HUES48 (cell line): ENCODE measurements around the gene MTG1.
"Not testable (repeated sequence)": the region's sequence is repeated elsewhere in the genome, so short reads cannot be mapped to it uniquely, and the experiment has no call there.

Experiments
- H3K27ac ChIP-seq: one replicate; pipeline ENCODE4 v1.7.0; 2013; ENCODE audit warnings: low read depth, low read length, inconsistent platforms
- H3K27me3 ChIP-seq: 2 replicates; pipeline ENCODE4 v1.6.1; 2013; ENCODE audit warnings: mild to moderate bottlenecking, low read length; ENCODE audit not compliant: control insufficient read depth, insufficient read depth
- H3K36me3 ChIP-seq: 2 replicates; pipeline ENCODE4 v1.6.1; 2013; ENCODE audit warnings: low read length; ENCODE audit not compliant: control insufficient read depth, insufficient read depth
- H3K4me1 ChIP-seq: 2 replicates; pipeline ENCODE4 v1.6.1; 2013; ENCODE audit warnings: mild to moderate bottlenecking, low read length; ENCODE audit not compliant: control insufficient read depth, insufficient read depth
- H3K4me3 ChIP-seq: 2 replicates; pipeline ENCODE4 v1.5.1; 2013; ENCODE audit warnings: mild to moderate bottlenecking, low read depth, low read length
- H3K9ac ChIP-seq: 2 replicates; pipeline ENCODE4 v1.6.1; 2013; ENCODE audit warnings: mild to moderate bottlenecking, low read depth, low read length, moderate library complexity
- H3K9me3 ChIP-seq: 2 replicates; pipeline ENCODE4 v1.6.1; 2013; ENCODE audit warnings: low read length; ENCODE audit not compliant: control insufficient read depth, insufficient read depth

Gene MTG1

DNA sequence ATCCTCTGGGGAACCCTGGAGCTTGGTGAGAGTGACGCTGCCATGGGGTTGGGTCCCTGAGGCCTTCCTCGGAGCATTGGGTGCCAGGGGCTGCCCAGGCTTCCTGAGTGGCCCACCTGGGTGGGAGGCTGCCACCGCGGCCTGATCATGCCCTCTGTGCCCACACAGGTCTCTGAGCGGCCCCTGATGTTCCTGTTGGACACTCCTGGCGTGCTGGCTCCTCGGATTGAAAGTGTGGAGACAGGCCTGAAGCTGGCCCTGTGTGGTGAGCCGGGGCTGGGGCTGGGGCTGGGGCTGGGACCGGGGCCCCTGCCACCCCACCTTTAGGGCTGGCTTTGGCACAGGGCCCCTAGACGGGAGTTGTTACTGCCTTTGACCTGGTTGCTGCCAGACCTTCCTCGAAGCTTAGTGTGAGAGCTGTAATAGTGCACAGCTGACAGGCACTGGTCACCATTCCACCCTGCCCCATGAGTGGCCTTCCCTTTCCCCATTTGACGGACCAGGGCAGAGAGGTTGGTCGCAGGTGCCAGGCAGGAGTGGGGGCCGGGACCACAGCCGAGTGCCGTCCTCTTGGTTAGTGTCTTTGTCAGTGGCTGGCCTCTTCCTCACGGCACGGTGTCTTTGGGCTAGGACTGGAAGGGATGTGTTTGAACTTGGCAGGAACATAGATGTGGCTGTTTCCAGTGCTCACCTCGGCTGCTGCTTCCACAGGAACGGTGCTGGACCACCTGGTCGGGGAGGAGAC is 8.2 kb downstream of the MTG1 start:
- no peaks in the 10 kb centered on the region for H3K27me3 ChIP-seq
- H3K9ac ChIP-seq = no peak overlapping the region
- H3K4me3 ChIP-seq = no peak overlapping the region
- no peaks in the 10 kb centered on the region for H3K4me1 ChIP-seq
- peaks cover 90% of the 10 kb centered on the region for H3K36me3 ChIP-seq
- no peaks in the 10 kb centered on the region for H3K9me3 ChIP-seq
- H3K27ac ChIP-seq = no peak overlapping the region

DNA sequence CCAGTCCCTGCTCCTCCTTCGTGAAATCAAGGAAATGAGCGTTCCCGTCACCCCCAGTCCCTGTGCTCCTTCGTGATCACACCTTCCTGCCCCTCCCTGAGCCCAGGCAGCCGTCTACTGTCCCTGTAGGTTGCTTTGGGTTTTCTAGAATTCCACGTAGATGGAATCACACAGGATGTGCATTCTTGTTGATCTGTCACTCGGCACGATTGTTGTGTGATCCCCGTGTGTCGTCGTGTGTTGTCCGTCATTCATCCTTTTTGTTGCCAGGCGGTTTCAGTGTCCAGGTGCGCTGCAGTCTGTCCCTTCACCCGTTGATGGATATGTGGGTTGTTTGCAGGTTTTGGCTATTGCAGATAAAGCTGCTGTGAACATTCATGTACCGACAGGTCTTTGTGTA is 9.4 kb downstream of the MTG1 start:
- H3K4me1 ChIP-seq = no peaks in the 10 kb centered on the region
- H3K36me3 ChIP-seq = peaks cover 91% of the 10 kb centered on the region
- no peaks in the 10 kb centered on the region for H3K27me3 ChIP-seq
- H3K9me3 ChIP-seq = no peaks in the 10 kb centered on the region
- no peak overlapping the region for H3K27ac ChIP-seq
- no peak overlapping the region for H3K4me3 ChIP-seq
- H3K9ac ChIP-seq = no peak overlapping the region

- no peak overlapping the region for H3K27ac ChIP-seq
- H3K4me1 ChIP-seq = no peaks in the 10 kb centered on the region
- H3K36me3 ChIP-seq = peaks cover 91% of the 10 kb centered on the region
- no peak overlapping the region for H3K9ac ChIP-seq
- no peaks in the 10 kb centered on the region for H3K9me3 ChIP-seq
- no peak overlapping the region for H3K4me3 ChIP-seq
- H3K27me3 ChIP-seq = no peaks in the 10 kb centered on the region
Measured at GRCh38 chr10:133403784-133404183, 9.8 kb downstream of the MTG1 start.

DNA sequence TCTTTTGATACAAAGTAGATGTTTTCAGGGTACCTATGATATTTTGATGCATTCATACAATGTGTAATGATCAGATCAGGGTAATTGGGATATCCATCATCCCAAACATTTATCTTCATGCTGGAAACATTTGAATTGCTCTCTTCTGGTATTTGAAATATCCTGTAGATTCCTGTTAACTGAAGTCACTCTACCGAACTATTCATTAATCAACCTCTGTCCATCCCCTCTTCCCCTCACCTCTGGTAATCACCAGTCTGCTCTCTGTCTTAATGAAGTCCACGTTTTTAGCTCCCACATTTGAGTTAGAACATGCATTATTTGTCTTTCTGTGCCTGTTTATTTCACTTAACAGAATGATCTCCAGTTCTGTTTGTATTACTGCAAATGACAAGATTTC is 11.3 kb downstream of the MTG1 start:
- no peaks in the 10 kb centered on the region for H3K9me3 ChIP-seq
- no peak overlapping the region for H3K27ac ChIP-seq
- H3K4me3 ChIP-seq = no peak overlapping the region
- H3K36me3 ChIP-seq = peaks cover 90% of the 10 kb centered on the region
- no peak overlapping the region for H3K9ac ChIP-seq
- no peaks in the 10 kb centered on the region for H3K27me3 ChIP-seq
- H3K4me1 ChIP-seq = no peaks in the 10 kb centered on the region

GRCh38 chr10:133405844-133406527 is 12.0 kb downstream of the MTG1 start:
- Histone ChIP-seq H3K4me1 (no peaks in the 10 kb centered on the region), H3K27me3 (no peaks in the 10 kb centered on the region), H3K27ac (no peak overlapping the region), H3K9ac (no peak overlapping the region), H3K4me3 (no peak overlapping the region), H3K36me3 (peaks cover 90% of the 10 kb centered on the region), H3K9me3 (peaks cover 6% of the 10 kb centered on the region)

- H3K9me3 ChIP-seq = peaks cover 31% of the 10 kb centered on the region
- H3K27me3 ChIP-seq = no peaks in the 10 kb centered on the region
- peaks cover 69% of the 10 kb centered on the region for H3K36me3 ChIP-seq
- no peaks in the 10 kb centered on the region for H3K4me1 ChIP-seq
- H3K4me3 ChIP-seq = no peak overlapping the region
- H3K27ac ChIP-seq = no peak overlapping the region
- H3K9ac ChIP-seq = no peak overlapping the region
Measured at GRCh38 chr10:133411523-133412380, 17.8 kb downstream of the MTG1 start.

DNA sequence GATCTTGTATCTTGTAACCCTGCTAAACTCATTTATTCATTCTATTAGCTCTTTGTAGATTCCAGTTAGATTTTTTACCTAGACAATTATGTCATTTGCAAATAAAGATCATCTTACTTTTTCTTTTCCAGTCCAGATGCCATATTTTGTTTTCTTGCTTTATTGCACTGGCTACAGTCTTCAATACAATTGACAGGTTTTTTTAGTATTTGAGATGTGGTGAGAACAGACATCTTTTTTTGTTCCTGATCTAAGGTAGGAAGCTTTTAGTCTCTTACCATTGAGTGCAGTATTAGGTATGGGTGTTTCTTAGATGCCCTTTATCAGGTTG is 18.4 kb downstream of the MTG1 start:
- peaks cover 31% of the 10 kb centered on the region for H3K9me3 ChIP-seq
- H3K4me3 ChIP-seq = no peak overlapping the region
- peaks cover 64% of the 10 kb centered on the region for H3K36me3 ChIP-seq
- H3K27ac ChIP-seq = no peak overlapping the region
- no peaks in the 10 kb centered on the region for H3K4me1 ChIP-seq
- no peaks in the 10 kb centered on the region for H3K27me3 ChIP-seq
- H3K9ac ChIP-seq = no peak overlapping the region

DNA sequence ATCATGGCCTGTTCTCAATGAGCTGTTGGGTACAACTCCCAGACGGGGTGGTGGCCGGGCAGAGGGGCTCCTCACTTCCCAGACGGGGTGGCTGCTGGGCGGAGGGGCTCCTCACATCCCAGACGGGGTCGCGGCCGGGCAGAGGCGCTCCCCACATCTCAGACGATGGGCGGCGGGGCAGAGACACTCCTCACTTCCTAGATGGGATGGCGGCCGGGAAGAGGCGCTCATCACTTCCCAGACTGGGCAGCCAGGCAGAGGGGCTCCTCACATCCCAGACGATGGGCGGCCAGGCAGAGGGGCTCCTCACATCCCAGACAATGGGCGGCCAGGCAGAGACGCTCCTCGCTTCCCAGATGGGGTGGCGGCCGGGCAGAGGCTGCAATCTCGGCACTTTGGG is 20.4 kb downstream of the MTG1 start:
- peaks cover 56% of the 10 kb centered on the region for H3K36me3 ChIP-seq
- not testable (repeated sequence) for H3K4me3 ChIP-seq, H3K9ac ChIP-seq, H3K27me3 ChIP-seq, H3K4me1 ChIP-seq, H3K27ac ChIP-seq
- peaks cover 31% of the 10 kb centered on the region for H3K9me3 ChIP-seq

GRCh38 chr10:133415752-133416151 is 21.8 kb downstream of the MTG1 start:
- H3K36me3 ChIP-seq = peaks cover 56% of the 10 kb centered on the region

GRCh38 chr10:133418289-133418993 is 24.5 kb downstream of the MTG1 start:
- no peaks in the 10 kb centered on the region for H3K4me1 ChIP-seq
- peaks cover 32% of the 10 kb centered on the region for H3K36me3 ChIP-seq
- no peak overlapping the region for H3K4me3 ChIP-seq
- H3K27me3 ChIP-seq = peaks cover 6% of the 10 kb centered on the region; the same call in 1 of the 2 replicates
- no peak overlapping the region for H3K27ac ChIP-seq
- H3K9ac ChIP-seq = no peak overlapping the region
- peaks cover 6% of the 10 kb centered on the region; the same call in 1 of the 2 replicates for H3K9me3 ChIP-seq

More at GRCh38 chr10:133415752-133416151, 21.8 kb downstream of the MTG1 start:
- Histone ChIP-seq H3K9ac (no peak overlapping the region), H3K27me3 (no peaks in the 10 kb centered on the region), H3K4me3 (no peak overlapping the region), H3K27ac (no peak overlapping the region), H3K4me1 (no peaks in the 10 kb centered on the region), H3K9me3 (peaks cover 28% of the 10 kb centered on the region)
